ENCODE measurements around the gene SIX5. TPM values are rescaled to one million over a fixed set of nuclear protein-coding genes. Genes with fewer than 3 reads are reported as not detected.

Gene SIX5
- total and polyA plus RNA-seq, 5 donors from 2014 or later, result 0.17 to 1.3 (median 0.25) TPM; not detected in 1

DNA sequence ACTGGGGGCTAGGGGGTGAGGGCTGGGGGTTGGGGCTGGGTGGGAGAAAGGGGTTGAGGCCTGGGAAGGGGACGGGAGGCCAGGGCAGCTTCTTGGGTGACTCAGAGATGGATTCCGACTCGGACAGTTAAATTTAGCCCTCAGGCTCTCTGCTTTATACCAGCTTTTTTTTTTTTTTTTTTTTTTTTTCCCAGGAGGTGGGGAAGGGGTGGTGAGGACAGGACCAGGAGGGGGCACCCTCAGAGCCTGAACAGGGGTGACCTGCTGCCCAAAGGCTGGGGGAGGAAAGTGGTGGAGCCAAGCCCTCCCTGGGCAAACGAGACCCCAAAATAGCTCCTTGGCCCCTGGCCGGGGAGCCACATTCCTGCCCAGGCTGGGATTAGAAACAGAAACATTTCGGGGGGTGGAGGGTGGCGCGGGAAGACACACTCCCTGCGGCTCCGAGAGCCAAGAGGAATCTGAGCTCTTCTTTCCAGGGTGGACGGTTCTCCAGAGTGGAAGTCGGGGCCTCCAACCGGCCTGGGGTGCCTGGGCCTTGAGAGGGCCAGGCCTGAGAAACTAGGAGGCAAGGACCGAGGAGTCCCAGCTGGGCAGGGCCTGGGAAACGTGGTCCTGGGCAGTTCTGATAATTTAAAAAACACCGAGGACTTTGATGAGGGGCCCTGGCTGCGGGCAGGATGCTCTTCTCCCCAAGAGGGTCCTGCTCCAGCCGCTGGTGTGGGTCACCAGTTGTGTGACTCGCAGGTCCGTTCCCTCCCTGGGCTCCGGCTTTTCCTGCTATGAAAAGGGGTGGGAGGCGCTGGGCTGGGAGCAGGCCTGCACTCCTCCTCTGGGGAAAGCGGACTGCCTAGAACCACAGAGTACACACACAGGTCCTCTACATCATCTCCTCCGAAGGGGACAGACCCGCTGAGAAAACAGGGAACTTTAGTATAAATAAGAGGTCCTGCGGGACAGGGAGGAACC, 14.1 kb upstream of the SIX5 start:
- Mint-ChIP-seq H3K36me3 (peaks cover 20% of the 10 kb centered on the region), H3K4me3 (peak overlapping the region in 1 of 4 donors; percentile 44), H3K27me3 (no peaks in the 10 kb centered on the region), H3K4me1 (peaks cover 0 to 24% (median 16%) of the 10 kb centered on the region in 4 donors), H3K9me3 (no peaks in the 10 kb centered on the region), H3K27ac (no peak overlapping the region)
- H3K27me3 ChIP-seq (ENCODE audit: control insufficient read depth, insufficient read depth, low read length), result no peaks in the 10 kb centered on the region
- ATAC-seq (ENCODE audit: low read depth in 2 of 2), result no peak
- no peaks in the 10 kb centered on the region for H3K9me3 ChIP-seq (ENCODE audit: control insufficient read depth in 2 of 2, low read length in 2 of 2)
- no peak for DNase-seq
- no peak overlapping the region for H3K4me3 ChIP-seq (ENCODE audit: low read depth, low read length)
- peaks cover 18% of the 10 kb centered on the region for H3K4me1 ChIP-seq (ENCODE audit: control insufficient read depth, insufficient read depth, low read length, poor library complexity, severe bottlenecking)
- no peak overlapping the region for H3K27ac ChIP-seq (ENCODE audit: insufficient read depth, low read length, poor library complexity, severe bottlenecking)
- H3K36me3 ChIP-seq (ENCODE audit: control insufficient read depth, insufficient read depth, low read length), result peaks cover 13% of the 10 kb centered on the region

GRCh38 chr19:45782162-45782691, 13.2 kb upstream of the SIX5 start, which contains the start of gene DMPK:
DMPK (minus strand) TSS chr19:45782490; CDS start chr19:45782352, 138 bp downstream.
- H3K27me3 ChIP-seq (ENCODE audit: control insufficient read depth, insufficient read depth, low read length), result no peaks in the 10 kb centered on the region
- no peak within 1 kb of the TSS for H3K27ac Mint-ChIP-seq
- H3K36me3 Mint-ChIP-seq, result peaks cover 12% of the 10 kb centered on the region
- no peak within 1 kb of the TSS for H3K4me3 ChIP-seq (ENCODE audit: low read depth, low read length)
- no peak within 1 kb of the TSS for H3K27ac ChIP-seq (ENCODE audit: insufficient read depth, low read length, poor library complexity, severe bottlenecking)
- no peaks in the 10 kb centered on the region for H3K9me3 ChIP-seq (ENCODE audit: control insufficient read depth in 2 of 2, low read length in 2 of 2)
- H3K27me3 Mint-ChIP-seq, result no peaks in the 10 kb centered on the region
- DNase-seq (no peak), ATAC-seq (ENCODE audit: low read depth in 2 of 2) (no peak)
- peaks cover 18% of the 10 kb centered on the region for H3K4me1 ChIP-seq (ENCODE audit: control insufficient read depth, insufficient read depth, low read length, poor library complexity, severe bottlenecking)
- H3K4me3 Mint-ChIP-seq, result peak within 1 kb of the TSS in 1 of 4 donors; percentile 44
- peaks cover 0 to 21% (median 13%) of the 10 kb centered on the region in 4 donors for H3K4me1 Mint-ChIP-seq
- H3K9me3 Mint-ChIP-seq, result no peaks in the 10 kb centered on the region
- peaks cover 11% of the 10 kb centered on the region for H3K36me3 ChIP-seq (ENCODE audit: control insufficient read depth, insufficient read depth, low read length)

GRCh38 chr19:45781214-45782161, 12.4 kb upstream of the SIX5 start:
- Histone ChIP-seq H3K27me3 (ENCODE audit: control insufficient read depth, insufficient read depth, low read length) (no peaks in the 10 kb centered on the region), H3K4me3 (ENCODE audit: low read depth, low read length) (no peak overlapping the region), H3K4me1 (ENCODE audit: control insufficient read depth, insufficient read depth, low read length, poor library complexity, severe bottlenecking) (peaks cover 18% of the 10 kb centered on the region), H3K36me3 (ENCODE audit: control insufficient read depth, insufficient read depth, low read length) (peaks cover 8% of the 10 kb centered on the region), H3K9me3 (ENCODE audit: control insufficient read depth in 2 of 2, low read length in 2 of 2) (no peaks in the 10 kb centered on the region), H3K27ac (ENCODE audit: insufficient read depth, low read length, poor library complexity, severe bottlenecking) (no peak overlapping the region)
- H3K36me3 Mint-ChIP-seq, result peaks cover 13% of the 10 kb centered on the region
- H3K4me3 Mint-ChIP-seq, result peak overlapping the region in 1 of 4 donors; percentile 16
- DNase-seq (no peak), ATAC-seq (ENCODE audit: low read depth in 2 of 2) (no peak)
- no peaks in the 10 kb centered on the region for H3K9me3 Mint-ChIP-seq
- peaks cover 0 to 21% (median 13%) of the 10 kb centered on the region in 4 donors for H3K4me1 Mint-ChIP-seq
- H3K27me3 Mint-ChIP-seq, result no peaks in the 10 kb centered on the region
- H3K27ac Mint-ChIP-seq, result peak overlapping the region in 1 of 3 donors; percentile 20

- H3K4me3 Mint-ChIP-seq, result peak overlapping the region in 1 of 4 donors; percentile 16
- no peak overlapping the region for H3K4me3 ChIP-seq (ENCODE audit: low read depth, low read length)
- peaks cover 0 to 21% (median 13%) of the 10 kb centered on the region in 4 donors for H3K4me1 Mint-ChIP-seq
- H3K4me1 ChIP-seq (ENCODE audit: control insufficient read depth, insufficient read depth, low read length, poor library complexity, severe bottlenecking), result peaks cover 18% of the 10 kb centered on the region
- H3K27me3 ChIP-seq (ENCODE audit: control insufficient read depth, insufficient read depth, low read length), result no peaks in the 10 kb centered on the region
- H3K36me3 ChIP-seq (ENCODE audit: control insufficient read depth, insufficient read depth, low read length), result peaks cover 4% of the 10 kb centered on the region
- no peaks in the 10 kb centered on the region for H3K9me3 ChIP-seq (ENCODE audit: control insufficient read depth in 2 of 2, low read length in 2 of 2)
- peaks cover 9% of the 10 kb centered on the region for H3K36me3 Mint-ChIP-seq
- H3K9me3 Mint-ChIP-seq, result no peaks in the 10 kb centered on the region
- H3K27me3 Mint-ChIP-seq, result no peaks in the 10 kb centered on the region
- ATAC-seq (ENCODE audit: low read depth in 2 of 2), result no peak
- DNase-seq, result no peak
- H3K27ac Mint-ChIP-seq, result peak overlapping the region in 1 of 3 donors; percentile 20
- no peak overlapping the region for H3K27ac ChIP-seq (ENCODE audit: insufficient read depth, low read length, poor library complexity, severe bottlenecking)
These were observed 11.6 kb upstream of the SIX5 start for GRCh38 chr19:45780448-45781213.

DNA sequence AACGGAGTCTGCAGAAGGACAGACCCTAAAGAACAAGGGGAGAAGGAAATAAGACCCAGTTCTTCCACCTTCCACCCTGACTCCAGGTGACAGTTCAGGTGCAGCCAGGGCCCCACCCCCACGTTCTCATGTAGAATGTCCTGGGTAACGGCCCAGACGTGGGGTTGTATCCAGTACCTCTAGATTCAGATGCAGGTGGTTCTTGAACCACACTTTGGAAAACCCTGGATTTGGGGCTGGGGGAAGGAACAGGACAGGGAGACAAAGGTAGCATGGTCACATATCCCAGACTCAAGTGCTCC, 11.0 kb upstream of the SIX5 start:
- Mint-ChIP-seq H3K4me3 (peak overlapping the region in 2 of 4 donors; percentile 87 to 94), H3K9me3 (no peaks in the 10 kb centered on the region), H3K4me1 (peaks cover 0 to 21% (median 13%) of the 10 kb centered on the region in 4 donors), H3K27me3 (no peaks in the 10 kb centered on the region), H3K27ac (no peak overlapping the region), H3K36me3 (peaks cover 9% of the 10 kb centered on the region)
- no peak for DNase-seq
- ATAC-seq (ENCODE audit: low read depth in 2 of 2), result no peak
- H3K27ac ChIP-seq (ENCODE audit: insufficient read depth, low read length, poor library complexity, severe bottlenecking), result no peak overlapping the region
- H3K36me3 ChIP-seq (ENCODE audit: control insufficient read depth, insufficient read depth, low read length), result peaks cover 4% of the 10 kb centered on the region
- no peak overlapping the region for H3K4me3 ChIP-seq (ENCODE audit: low read depth, low read length)
- H3K9me3 ChIP-seq (ENCODE audit: control insufficient read depth in 2 of 2, low read length in 2 of 2), result no peaks in the 10 kb centered on the region
- no peaks in the 10 kb centered on the region for H3K27me3 ChIP-seq (ENCODE audit: control insufficient read depth, insufficient read depth, low read length)
- peaks cover 18% of the 10 kb centered on the region for H3K4me1 ChIP-seq (ENCODE audit: control insufficient read depth, insufficient read depth, low read length, poor library complexity, severe bottlenecking)

DNA sequence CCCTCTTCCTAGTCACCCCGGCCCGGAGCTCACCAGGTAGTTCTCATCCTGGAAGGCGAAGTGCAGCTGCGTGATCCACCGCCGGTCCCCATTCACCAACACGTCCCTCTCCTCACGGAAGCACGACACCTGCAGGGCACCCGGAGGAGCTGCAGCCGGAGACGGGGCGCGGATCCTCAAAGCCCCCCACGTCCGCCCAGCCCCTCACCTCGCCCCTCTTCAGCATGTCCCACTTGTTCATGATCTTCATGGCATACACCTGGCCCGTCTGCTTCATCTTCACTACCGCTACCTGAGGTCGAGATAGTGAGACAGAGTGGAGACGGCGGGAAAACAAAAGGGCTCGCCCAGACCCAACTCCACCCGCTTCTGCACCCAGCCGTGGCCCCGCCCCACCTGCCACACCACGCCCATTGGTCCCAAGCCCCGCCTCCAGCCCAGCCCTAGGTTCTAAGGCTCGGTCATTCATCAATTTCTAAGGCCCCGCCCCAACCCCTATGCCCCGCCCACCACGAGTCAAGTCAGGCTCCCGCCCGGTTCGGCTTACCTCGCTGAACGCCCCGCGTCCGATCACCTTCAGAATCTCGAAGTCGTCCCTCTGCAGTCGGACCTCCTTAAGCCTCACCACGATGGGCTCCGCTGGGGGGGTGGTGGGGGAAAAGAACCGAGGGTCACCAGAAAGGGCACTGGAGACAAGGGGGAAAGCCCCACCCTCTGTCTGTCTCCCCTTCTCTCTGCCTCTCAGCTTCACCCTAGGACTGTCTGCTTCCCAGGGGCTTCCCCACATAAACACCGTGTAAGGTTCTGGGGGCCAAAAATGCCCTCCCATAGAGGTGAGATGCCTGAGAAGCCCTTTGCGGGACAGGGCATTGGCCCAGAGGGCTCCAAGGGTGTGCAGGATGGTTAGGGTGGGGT, 10.4 kb upstream of the SIX5 start:
- DNase-seq (peak; percentile 81 to 86 (median 85)), ATAC-seq (ENCODE audit: low read depth in 2 of 2) (peak; percentile 86 to 88)
- H3K36me3 Mint-ChIP-seq, result peaks cover 9% of the 10 kb centered on the region
- H3K27me3 Mint-ChIP-seq, result no peaks in the 10 kb centered on the region
- Histone ChIP-seq H3K36me3 (ENCODE audit: control insufficient read depth, insufficient read depth, low read length) (peaks cover 4% of the 10 kb centered on the region), H3K4me1 (ENCODE audit: control insufficient read depth, insufficient read depth, low read length, poor library complexity, severe bottlenecking) (peaks cover 18% of the 10 kb centered on the region), H3K27ac (ENCODE audit: insufficient read depth, low read length, poor library complexity, severe bottlenecking) (no peak overlapping the region), H3K4me3 (ENCODE audit: low read depth, low read length) (peak overlapping the region; percentile 13), H3K27me3 (ENCODE audit: control insufficient read depth, insufficient read depth, low read length) (no peaks in the 10 kb centered on the region), H3K9me3 (ENCODE audit: control insufficient read depth in 2 of 2, low read length in 2 of 2) (no peaks in the 10 kb centered on the region)
- H3K27ac Mint-ChIP-seq, result peak overlapping the region in 2 of 3 donors; percentile 22 to 86
- H3K4me3 Mint-ChIP-seq, result peak overlapping the region; percentile 72 to 94 (median 88)
- H3K9me3 Mint-ChIP-seq, result no peaks in the 10 kb centered on the region
- H3K4me1 Mint-ChIP-seq, result peaks cover 0 to 21% (median 15%) of the 10 kb centered on the region in 4 donors

All from CD4-positive, CD25-positive, alpha-beta regulatory T cell (primary cell).